ENCODE measurements around the gene MICAL2.
A peak's percentile ranks its signal among the peaks of the same experiment; 100 is the strongest.
"Not testable (repeated sequence)": the region's sequence is repeated elsewhere in the genome, so short reads cannot be mapped to it uniquely, and the experiment has no call there.

Gene MICAL2

DNA sequence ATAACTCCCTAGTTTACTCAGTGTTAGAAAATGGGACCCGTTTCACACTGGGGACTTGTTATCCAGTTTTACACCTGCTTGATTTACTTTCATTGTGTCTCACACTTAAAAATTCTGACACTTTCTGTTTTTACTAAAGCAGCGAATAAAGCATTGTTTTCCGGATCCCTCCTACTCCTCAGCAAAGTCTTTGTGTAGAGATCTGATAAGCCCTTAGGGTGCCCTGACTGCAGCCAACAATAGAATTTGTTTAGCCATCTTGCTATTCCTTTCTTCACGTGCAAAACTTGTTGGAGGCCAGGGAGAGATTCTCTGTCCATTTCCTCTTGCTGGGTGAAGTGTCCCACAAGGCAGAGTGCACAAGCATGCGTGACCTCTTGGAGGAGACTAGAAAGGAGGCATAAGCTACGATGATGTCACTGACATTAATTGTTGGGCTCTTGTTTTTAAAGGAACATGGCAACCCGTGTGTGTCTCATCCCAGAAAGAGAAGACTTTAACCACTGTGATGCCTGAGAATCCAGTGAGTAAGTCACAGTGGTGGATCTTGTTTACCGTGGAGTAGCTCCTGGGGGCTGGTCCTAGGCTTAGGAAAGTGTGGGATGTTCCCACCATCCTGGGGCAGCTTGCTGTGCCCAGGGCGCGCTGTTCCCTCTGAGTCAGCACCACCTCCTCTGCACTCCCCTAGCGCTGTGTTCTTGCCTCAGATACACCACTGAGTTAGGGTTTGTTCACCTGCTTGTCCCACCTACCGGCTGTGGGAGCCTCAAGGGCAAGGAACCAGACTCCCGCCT, 27.7 kb downstream of the MICAL2 start:
- no peaks in the 10 kb centered on the region for H3K36me3 Mint-ChIP-seq
- DNase-seq (no peak), ATAC-seq (replicated peaks) (no peak)
- no peak overlapping the region for H3K4me3 Mint-ChIP-seq
- H3K4me1 Mint-ChIP-seq = peaks cover 6 to 12% of the 10 kb centered on the region in 2 donors
- H3K27ac Mint-ChIP-seq = no peak overlapping the region
- peaks cover 0 to 8% of the 10 kb centered on the region in 2 donors for H3K27me3 Mint-ChIP-seq
- no peaks in the 10 kb centered on the region for H3K9me3 Mint-ChIP-seq

DNA sequence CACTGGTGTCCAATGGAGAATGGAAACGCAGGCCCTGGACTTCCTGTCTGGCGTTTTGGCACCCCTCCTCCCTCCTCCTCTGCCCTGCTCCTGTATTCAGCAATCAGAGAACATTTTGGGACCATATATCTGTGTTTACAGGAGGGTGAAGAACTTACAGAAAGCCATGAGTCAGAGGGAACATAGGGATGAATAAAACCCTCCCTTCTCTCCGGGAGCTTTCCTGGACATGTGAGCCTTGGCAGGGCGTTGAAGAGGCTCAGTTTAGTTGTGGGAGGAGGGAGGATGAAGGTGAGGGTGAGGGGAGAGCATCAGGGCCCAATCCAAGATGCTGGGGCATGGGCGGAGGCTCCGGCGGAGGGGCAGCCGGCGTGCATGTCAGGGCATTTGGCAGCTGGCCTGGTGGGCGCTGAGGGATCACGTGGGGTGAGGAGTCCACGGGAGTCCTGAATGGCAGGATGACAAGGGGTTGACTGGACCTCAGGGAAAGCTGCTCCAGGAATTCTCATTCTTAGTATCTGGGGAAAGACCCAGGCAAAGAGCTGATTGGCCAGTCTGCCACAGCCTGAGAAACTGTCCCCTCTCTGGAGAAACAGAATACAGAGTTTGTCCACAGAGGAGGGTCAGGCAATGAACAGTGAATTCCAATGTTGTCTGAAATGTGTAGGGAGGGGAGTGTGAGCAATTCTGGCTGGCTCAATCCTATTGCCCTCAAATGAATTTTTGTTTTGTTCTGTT, 28.9 kb downstream of the MICAL2 start:
- no peak overlapping the region for H3K27ac Mint-ChIP-seq

DNA sequence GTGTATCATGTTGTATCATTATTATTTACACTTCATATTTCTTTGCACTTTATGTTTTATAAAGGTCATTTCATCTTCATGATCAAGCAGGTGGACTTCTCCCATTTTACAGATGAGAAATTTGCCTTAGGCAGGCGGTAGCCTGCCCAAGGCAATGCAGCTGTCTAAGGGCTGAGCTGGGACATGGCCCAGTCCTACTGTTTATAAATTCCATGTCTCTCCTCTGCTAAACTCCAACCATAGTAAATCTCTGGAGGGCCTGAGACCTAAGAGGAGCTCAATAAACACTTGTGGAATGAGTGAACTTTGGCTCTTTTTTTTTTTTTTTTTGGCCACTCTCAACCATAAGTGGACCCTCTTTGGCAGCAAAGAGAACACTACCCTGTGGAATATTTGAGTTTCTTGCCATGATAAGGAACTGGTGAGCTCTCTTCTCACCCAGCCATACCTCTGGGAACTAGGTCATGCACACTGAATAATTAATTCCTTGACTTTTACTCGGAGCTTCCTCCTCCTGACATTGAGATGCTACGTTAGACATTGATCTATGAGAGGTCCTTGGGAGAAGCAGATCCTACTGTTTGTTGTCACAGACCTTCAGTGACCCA, 29.9 kb downstream of the MICAL2 start:
- Mint-ChIP-seq H3K27ac (peak overlapping the region; percentile 59), H3K4me1 (peaks cover 0 to 2% of the 10 kb centered on the region in 2 donors), H3K36me3 (no peaks in the 10 kb centered on the region), H3K27me3 (peaks cover 0 to 4% of the 10 kb centered on the region in 2 donors), H3K9me3 (no peaks in the 10 kb centered on the region), H3K4me3 (no peak overlapping the region)
- ATAC-seq (replicated peaks) (no peak), DNase-seq (no peak)

More for the DNA sequence above, 28.9 kb downstream of the MICAL2 start:
- peaks cover 0 to 7% of the 10 kb centered on the region in 2 donors for H3K27me3 Mint-ChIP-seq
- H3K4me3 Mint-ChIP-seq = no peak overlapping the region
- peaks cover 2 to 3% of the 10 kb centered on the region in 2 donors for H3K4me1 Mint-ChIP-seq
- no peaks in the 10 kb centered on the region for H3K36me3 Mint-ChIP-seq
- H3K9me3 Mint-ChIP-seq = no peaks in the 10 kb centered on the region
- no peak for DNase-seq
- ATAC-seq (replicated peaks) = no peak

DNA sequence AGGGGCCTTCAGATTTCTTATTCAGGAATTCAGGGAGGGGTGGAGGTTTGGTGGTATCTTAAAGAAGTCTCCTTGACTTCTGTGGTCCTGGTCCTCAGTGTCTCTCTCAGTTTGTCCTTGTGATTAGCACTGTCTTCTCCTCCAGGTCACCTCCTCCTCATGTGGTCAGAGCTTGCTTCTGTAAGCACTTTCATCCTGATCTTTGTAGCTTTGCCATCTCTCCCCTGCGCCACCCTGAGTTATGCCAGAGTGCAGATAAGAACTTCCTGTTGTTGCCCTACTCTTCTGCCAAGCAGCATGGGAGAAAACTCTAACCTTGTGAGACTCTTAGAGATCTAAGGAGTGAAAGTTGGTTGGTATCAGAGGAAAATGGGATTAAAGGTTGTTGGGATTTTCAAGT, 30.9 kb downstream of the MICAL2 start:
- H3K27me3 Mint-ChIP-seq = peaks cover 0 to 4% of the 10 kb centered on the region in 2 donors
- no peaks in the 10 kb centered on the region for H3K9me3 Mint-ChIP-seq
- no peak overlapping the region for H3K27ac Mint-ChIP-seq
- DNase-seq (no peak), ATAC-seq (replicated peaks) (no peak)
- peaks cover 0 to 2% of the 10 kb centered on the region in 2 donors for H3K4me1 Mint-ChIP-seq
- no peak overlapping the region for H3K4me3 Mint-ChIP-seq
- H3K36me3 Mint-ChIP-seq = no peaks in the 10 kb centered on the region

DNA sequence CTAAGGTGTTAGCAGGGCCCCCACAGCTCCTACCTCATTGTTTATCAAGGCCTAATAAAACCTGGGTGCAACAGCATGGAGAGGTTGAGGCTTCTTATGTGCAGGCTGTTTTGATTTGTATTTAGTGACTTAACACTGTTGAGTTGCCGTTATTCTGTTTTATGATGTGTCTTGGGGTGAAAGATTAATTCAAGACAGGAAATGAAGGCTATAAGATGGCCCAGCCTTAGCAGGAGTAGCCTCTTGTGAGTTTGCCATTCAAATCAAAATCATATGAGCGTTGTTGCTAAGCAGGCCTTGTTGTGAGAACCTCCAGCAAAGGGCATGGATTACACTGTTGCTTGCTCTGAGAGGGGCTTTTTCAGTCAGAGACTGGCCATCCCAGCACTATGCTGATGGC, 31.8 kb downstream of the MICAL2 start:
- no peak for ATAC-seq (replicated peaks)
- H3K27me3 Mint-ChIP-seq = peaks cover 0 to 4% of the 10 kb centered on the region in 2 donors
- DNase-seq = no peak
- no peaks in the 10 kb centered on the region for H3K9me3 Mint-ChIP-seq
- no peak overlapping the region for H3K27ac Mint-ChIP-seq
- no peak overlapping the region for H3K4me3 Mint-ChIP-seq
- H3K36me3 Mint-ChIP-seq = no peaks in the 10 kb centered on the region
- H3K4me1 Mint-ChIP-seq = peaks cover 0 to 2% of the 10 kb centered on the region in 2 donors

DNA sequence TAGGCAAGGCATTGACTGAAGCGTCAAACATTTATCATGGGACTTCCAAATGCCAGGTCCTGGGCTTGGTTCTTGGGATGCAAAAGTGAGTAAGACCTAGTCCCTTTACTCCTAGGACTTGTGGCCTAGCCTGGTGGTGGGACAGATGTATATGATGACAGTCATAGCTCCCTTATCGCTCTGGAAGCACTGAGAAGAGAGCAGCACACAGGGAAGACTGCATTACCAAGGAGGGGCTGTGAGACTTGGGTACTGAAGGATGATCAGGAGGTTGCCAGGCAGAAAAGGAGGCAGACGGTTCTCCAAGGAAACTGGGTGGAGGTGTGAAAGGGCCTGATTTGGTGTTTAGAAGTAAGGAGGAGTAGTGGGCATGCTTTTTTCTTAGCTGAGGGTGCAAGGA, 32.5 kb downstream of the MICAL2 start:
- H3K27me3 Mint-ChIP-seq = peaks cover 0 to 4% of the 10 kb centered on the region in 2 donors
- DNase-seq (no peak), ATAC-seq (replicated peaks) (no peak)
- no peak overlapping the region for H3K27ac Mint-ChIP-seq
- no peak overlapping the region for H3K4me3 Mint-ChIP-seq
- peaks cover 0 to 2% of the 10 kb centered on the region in 2 donors for H3K4me1 Mint-ChIP-seq
- no peaks in the 10 kb centered on the region for H3K9me3 Mint-ChIP-seq
- H3K36me3 Mint-ChIP-seq = no peaks in the 10 kb centered on the region

DNA sequence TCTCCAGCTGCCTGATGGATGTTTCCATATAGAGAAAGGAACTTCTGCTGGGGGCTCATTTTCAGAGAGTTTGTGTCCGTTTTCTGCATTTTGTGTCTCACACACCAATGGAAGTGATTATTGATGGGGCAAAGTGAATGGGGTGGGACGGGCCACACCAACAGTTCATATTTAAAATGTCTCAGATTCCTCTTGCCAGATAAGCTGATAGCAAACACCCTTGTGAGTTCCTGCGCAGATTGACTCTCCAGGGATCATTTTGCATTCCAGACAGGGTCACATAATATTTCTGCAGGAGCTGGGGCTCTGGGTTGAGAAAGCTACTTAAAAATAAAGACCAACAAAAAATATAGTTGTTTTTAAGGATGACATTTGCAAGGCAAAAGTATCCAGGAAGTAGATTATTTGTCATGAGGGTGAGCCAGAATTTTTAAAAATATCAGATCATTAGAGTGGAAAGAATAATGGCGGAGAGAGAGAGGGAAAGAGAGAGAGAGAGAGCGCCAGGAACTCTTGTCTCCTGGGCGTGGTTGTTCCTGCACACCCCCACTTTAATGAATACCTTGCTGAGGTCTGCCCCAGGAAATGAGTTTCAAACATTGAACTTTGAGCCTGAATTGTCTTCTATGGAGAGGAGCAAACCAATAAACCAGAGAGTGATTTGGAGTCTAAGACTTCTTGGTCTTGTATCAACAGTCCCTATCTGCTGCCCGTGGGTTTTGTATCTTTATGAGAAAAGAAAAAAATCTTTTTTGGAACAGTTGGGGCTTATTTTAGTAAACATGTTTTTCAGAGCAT, 33.3 kb downstream of the MICAL2 start:
- no peak for DNase-seq
- Mint-ChIP-seq H3K4me1 (peaks cover 0 to 2% of the 10 kb centered on the region in 2 donors), H3K27ac (no peak overlapping the region), H3K36me3 (no peaks in the 10 kb centered on the region), H3K4me3 (no peak overlapping the region), H3K9me3 (no peaks in the 10 kb centered on the region), H3K27me3 (peaks cover 0 to 9% of the 10 kb centered on the region in 2 donors)
- ATAC-seq (replicated peaks) = no peak

DNA sequence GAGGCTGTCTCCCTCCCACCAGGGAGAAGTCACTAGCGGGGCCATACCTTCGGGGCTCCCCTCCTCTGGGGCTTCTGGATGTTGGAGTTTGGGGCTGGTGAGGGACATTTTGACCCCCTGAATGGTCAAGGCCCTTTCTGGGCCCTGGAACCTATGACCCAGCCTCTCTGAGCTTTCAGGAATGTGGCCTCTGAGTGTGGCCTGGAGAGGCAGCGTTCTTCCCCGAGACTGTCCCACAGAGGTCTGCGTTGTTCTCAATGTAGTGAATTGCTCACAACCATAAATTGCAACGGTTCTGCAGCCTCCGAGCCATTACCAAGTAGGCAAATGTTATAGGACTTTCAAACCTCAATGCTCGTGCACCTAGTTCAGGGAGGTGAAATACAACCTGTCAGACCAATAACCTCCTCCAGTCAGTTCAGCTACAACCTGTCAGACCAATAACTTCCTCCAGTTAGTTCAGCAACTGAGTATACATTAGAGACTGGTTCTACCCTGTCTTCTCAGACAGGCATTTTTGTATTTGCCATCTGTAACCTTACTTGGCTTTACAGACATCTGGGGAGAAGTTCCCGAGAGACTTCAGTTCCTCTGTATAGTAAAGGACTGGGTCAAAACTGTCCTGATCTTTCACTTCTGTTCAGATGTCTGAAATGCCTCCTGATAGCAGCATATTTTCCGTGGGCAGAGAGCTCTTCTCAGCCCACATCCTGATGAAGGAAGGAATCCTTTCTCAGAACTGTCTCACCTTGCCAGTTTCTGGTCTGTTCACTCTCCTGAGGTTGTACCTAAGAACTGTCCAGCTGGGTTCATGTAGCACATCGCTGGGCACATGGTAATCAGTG, 34.2 kb downstream of the MICAL2 start:
- no peak for DNase-seq
- Mint-ChIP-seq H3K36me3 (no peaks in the 10 kb centered on the region), H3K4me1 (peaks cover 8 to 9% of the 10 kb centered on the region in 2 donors), H3K9me3 (no peaks in the 10 kb centered on the region), H3K4me3 (no peak overlapping the region), H3K27ac (no peak overlapping the region), H3K27me3 (peaks cover 5 to 16% of the 10 kb centered on the region in 2 donors)
- peak; percentile 81 to 82 for ATAC-seq (replicated peaks)

DNA sequence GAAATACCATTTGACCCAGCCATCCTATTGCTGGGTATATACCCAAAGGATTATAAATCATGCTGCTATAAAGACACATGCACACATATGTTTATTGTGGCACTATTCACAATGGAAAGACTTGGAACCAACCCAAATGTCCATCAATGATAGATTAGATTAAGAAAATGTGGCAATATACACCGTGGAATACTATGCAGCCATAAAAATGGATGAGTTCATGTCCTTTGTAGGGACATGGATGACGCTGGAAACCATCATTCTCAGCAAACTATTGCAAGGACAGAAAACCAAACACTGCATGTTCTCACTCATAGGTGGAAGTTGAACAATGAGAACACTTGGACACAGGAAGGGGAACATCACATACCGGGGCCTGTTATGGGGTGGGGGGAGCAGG, 36.3 kb downstream of the MICAL2 start:
- Mint-ChIP-seq H3K27me3 (peaks cover 10 to 12% of the 10 kb centered on the region in 2 donors), H3K4me1 (peaks cover 16 to 18% of the 10 kb centered on the region in 2 donors)
- H3K27ac Mint-ChIP-seq; ATAC-seq (replicated peaks); H3K36me3 Mint-ChIP-seq; H3K9me3 Mint-ChIP-seq; DNase-seq; H3K4me3 Mint-ChIP-seq: not testable (repeated sequence)

DNA sequence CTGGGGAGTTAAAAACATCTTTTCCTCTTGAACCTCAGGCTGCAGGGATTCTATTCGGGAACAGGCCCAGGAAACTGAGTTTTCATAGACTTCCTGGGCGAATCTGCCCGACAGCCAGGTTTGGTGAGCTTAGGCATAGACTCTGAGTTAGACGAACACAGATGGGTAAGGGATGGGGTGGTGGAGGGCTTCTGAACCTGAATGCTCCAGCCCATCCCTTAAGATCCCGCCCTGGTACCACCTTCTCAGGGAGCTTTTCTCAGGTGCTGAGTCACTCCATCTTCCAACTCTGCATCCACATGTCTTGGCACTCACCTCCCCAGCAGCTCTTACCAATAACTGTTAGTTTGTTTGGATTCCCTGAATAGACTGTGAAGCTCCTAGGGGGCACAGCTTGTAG, 37.4 kb downstream of the MICAL2 start:
- Mint-ChIP-seq H3K4me3 (no peak overlapping the region), H3K9me3 (no peaks in the 10 kb centered on the region), H3K36me3 (no peaks in the 10 kb centered on the region), H3K27ac (no peak overlapping the region), H3K27me3 (peaks cover 10 to 12% of the 10 kb centered on the region in 2 donors), H3K4me1 (peaks cover 19 to 24% of the 10 kb centered on the region in 2 donors)
- DNase-seq = no peak
- ATAC-seq (replicated peaks) = no peak

DNA sequence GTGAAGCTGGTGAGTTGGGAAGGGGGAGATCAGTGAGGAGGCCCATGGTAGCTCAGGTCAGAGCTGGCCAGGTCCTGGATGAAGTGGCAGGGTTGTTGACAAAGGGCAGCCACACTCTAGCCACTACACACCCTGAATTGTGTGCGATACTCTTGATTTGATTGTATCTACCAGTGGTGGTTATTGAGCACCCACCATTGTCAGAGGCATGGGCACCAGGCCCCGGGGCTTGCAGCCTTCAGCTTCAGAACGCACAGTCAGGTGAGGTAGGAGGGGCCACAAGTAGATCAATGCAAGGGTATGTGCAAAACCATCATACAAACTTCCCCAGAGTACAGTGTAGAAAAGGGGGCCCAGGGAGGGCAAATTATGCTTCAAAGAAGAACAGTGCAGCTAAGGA, 38.1 kb downstream of the MICAL2 start:
- Mint-ChIP-seq H3K27me3 (peaks cover 10 to 12% of the 10 kb centered on the region in 2 donors), H3K27ac (no peak overlapping the region), H3K9me3 (no peaks in the 10 kb centered on the region), H3K4me3 (no peak overlapping the region), H3K36me3 (no peaks in the 10 kb centered on the region), H3K4me1 (peaks cover 19 to 24% of the 10 kb centered on the region in 2 donors)
- ATAC-seq (replicated peaks) (no peak), DNase-seq (no peak)

DNA sequence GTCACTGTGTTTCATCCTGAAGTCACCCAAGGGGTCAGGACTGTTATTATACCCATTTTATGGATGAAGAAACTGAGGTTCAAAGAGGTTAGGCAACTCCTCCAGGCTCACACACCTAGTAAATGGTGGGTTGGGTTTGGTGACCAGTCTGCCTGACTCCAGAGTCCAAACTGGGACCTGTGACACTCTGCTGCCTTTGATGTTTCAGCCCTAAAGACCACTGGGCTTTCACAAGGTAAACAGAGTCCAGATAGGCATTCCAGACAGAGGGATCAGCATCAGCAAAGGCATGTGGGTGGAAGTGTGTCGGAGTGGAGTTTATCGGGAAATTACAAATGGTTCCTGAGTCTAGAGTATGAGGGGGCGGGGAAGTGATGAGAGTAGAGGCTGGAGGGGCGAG, 38.5 kb downstream of the MICAL2 start:
- H3K4me3 Mint-ChIP-seq = no peak overlapping the region
- H3K27me3 Mint-ChIP-seq = peaks cover 10 to 12% of the 10 kb centered on the region in 2 donors
- peaks cover 19 to 24% of the 10 kb centered on the region in 2 donors for H3K4me1 Mint-ChIP-seq

DNA sequence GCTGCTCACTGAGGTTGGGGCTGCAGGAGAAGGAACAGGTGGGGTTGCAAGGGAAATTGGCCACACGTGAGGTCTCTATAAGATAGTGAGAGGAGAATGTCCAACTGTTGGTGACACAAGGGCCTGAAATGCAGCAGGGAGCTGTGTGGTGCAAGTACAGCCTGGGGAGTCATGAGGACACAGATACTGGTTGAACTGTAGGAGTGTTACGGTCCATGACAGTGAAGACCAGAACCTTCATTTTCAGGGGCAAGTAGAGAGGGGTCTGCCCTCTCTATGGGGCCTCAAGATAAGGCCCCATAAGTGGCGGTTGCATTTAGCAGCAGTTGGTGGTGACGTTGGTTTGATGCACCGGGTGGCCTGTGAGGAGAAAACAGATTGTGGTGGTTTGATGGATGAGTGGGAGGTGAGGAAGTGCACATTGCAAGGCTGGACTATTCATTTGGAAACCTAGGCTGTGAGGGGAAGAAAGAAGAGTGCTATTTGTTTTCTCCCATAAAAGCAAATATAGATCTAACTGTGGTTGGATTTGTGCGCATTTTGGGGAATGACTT, 39.4 kb downstream of the MICAL2 start:
- no peaks in the 10 kb centered on the region for H3K36me3 Mint-ChIP-seq
- H3K4me3 Mint-ChIP-seq = no peak overlapping the region
- ATAC-seq (replicated peaks) = peak; percentile 81 to 87
- no peaks in the 10 kb centered on the region for H3K9me3 Mint-ChIP-seq
- H3K27ac Mint-ChIP-seq = no peak overlapping the region
- H3K27me3 Mint-ChIP-seq = peaks cover 10 to 12% of the 10 kb centered on the region in 2 donors
- peak; percentile 43 for DNase-seq
- H3K4me1 Mint-ChIP-seq = peaks cover 17 to 24% of the 10 kb centered on the region in 2 donors

More for the DNA sequence above, 38.5 kb downstream of the MICAL2 start:
- DNase-seq (no peak), ATAC-seq (replicated peaks) (no peak)
- H3K9me3 Mint-ChIP-seq = no peaks in the 10 kb centered on the region
- H3K27ac Mint-ChIP-seq = no peak overlapping the region
- no peaks in the 10 kb centered on the region for H3K36me3 Mint-ChIP-seq
